Karpas-422 (cell line): ENCODE measurements around the gene PTPRCAP. TPM values are rescaled to one million over a fixed set of nuclear protein-coding genes. Genes with fewer than 3 reads are reported as not detected.

Experiments
- DNase-seq: peaks from one replicate; pipeline ENCODE4 v3.0.0-alpha.2; 2015
- H2AFZ ChIP-seq: fragments of 200-600 bp; sonication (generic); 2 replicates; pipeline ENCODE4 v1.6.1; 2014; ENCODE audit warnings: antibody characterized with exemption, low read length, mixed read lengths
- H3K27ac ChIP-seq: fragments of 200-600 bp; sonication (generic); 2 replicates; pipeline ENCODE4 v1.5.1; 2014; ENCODE audit warnings: mild to moderate bottlenecking, low read length, moderate library complexity
- H3K27me3 ChIP-seq: fragments of 200-600 bp; sonication (generic); 2 replicates; pipeline ENCODE4 v1.6.1; 2014; ENCODE audit warnings: low read length, mixed read lengths
- H3K36me3 ChIP-seq: fragments of 200-600 bp; sonication (generic); 2 replicates; pipeline ENCODE4 v1.6.1; 2014; ENCODE audit warnings: low read length, mixed read lengths; ENCODE audit not compliant: insufficient read depth
- H3K4me1 ChIP-seq: fragments of 200-600 bp; sonication (generic); 2 replicates; pipeline ENCODE4 v1.6.1; 2014; ENCODE audit warnings: mild to moderate bottlenecking, low read length, mixed read lengths
- H3K4me2 ChIP-seq: fragments of 200-600 bp; sonication (generic); 2 replicates; pipeline ENCODE4 v1.6.1; 2014; ENCODE audit warnings: low read length, low read depth, mild to moderate bottlenecking; ENCODE audit not compliant: poor library complexity, severe bottlenecking
- H3K4me3 ChIP-seq: fragments of 200-600 bp; sonication (generic); 2 replicates; pipeline ENCODE4 v1.5.1; 2014; ENCODE audit warnings: mild to moderate bottlenecking, antibody characterized with exemption, low read length, mixed read lengths
- H3K79me2 ChIP-seq: fragments of 200-600 bp; sonication (generic); 2 replicates; pipeline ENCODE4 v1.6.1; 2014; ENCODE audit warnings: mild to moderate bottlenecking, low read length, mixed read lengths
- H3K9ac ChIP-seq: fragments of 200-600 bp; sonication (generic); 2 replicates; pipeline ENCODE4 v1.6.0; 2014; ENCODE audit warnings: low read length
- H3K9me2 ChIP-seq: fragments of 200-600 bp; sonication (generic), shearing (Covaris generic); replicated peaks from 2 replicates; pipeline ENCODE4 v1.6.0; 2014; ENCODE audit warnings: mild to moderate bottlenecking, low read length, moderate library complexity; ENCODE audit not compliant: insufficient read depth
- H3K9me3 ChIP-seq: fragments of 300-700, 200-600 bp; sonication (generic); 2 replicates; pipeline ENCODE4 v1.6.1; 2014; ENCODE audit warnings: low read length, mixed read lengths
- H4K20me1 ChIP-seq: fragments of 200-600 bp; sonication (generic); 2 replicates; pipeline ENCODE4 v1.6.1; 2014; ENCODE audit warnings: mild to moderate bottlenecking, antibody characterized with exemption, low read length, low read depth; ENCODE audit not compliant: insufficient read depth
- total RNA-seq: library from RNA; depleted of rRNA; stranded (reverse); fragments of >200 nt; shearing (Covaris generic); gene quantifications from 2 replicates; pipeline ENCODE4 v1.2.3, GENCODE V29; 2014; ENCODE audit warnings: low replicate concordance

The PTPRCAP gene
- total RNA-seq, 1 experiment from 2014 or later, result 161 TPM

DNA sequence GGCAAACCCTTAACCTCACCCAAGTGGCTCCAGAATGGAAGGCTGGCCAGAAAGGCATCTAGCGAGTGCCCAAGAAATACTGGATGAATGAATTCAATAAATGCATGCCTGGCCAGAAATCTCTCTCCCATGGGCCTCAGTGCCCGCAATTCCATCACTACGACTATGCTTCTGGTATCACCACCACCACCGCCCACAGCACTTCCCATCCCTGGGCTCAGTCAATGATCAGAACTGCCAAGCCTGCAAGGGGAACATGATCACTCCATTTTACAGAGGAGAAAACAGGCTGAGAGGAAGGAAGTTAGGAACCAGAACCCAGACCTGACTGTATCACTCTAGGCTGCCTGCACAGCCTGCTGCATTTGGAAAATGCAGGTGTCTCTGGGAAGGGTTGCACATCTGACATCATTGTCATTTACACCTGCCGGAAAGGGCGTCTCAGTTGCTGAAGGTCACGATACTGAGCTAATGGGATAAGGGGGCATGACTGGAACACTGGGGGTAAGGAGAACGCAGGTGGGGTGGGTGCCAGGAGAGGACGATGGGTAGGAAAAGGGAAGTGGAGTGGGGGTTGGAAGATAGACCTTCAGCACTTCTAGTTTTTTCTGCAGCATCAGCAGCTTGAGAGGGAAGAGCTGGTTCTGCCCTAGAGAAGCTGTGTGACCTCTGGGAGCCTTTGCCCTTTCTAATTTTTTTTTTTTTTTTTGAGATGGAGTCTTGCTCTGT lies 11.8 kb upstream of the PTPRCAP start:
- Histone ChIP-seq H3K27me3 (no peaks in the 10 kb centered on the region), H3K4me1 (peaks cover 25% of the 10 kb centered on the region), H3K27ac (no peak overlapping the region), H3K9me2 (no peaks in the 10 kb centered on the region), H3K9me3 (no peaks in the 10 kb centered on the region), H2AFZ (no peak overlapping the region), H3K4me2 (no peak overlapping the region), H3K79me2 (no peaks in the 10 kb centered on the region), H3K36me3 (no peaks in the 10 kb centered on the region), H4K20me1 (no peaks in the 10 kb centered on the region), H3K9ac (no peak overlapping the region), H3K4me3 (no peak overlapping the region)
- no peak for DNase-seq

DNA sequence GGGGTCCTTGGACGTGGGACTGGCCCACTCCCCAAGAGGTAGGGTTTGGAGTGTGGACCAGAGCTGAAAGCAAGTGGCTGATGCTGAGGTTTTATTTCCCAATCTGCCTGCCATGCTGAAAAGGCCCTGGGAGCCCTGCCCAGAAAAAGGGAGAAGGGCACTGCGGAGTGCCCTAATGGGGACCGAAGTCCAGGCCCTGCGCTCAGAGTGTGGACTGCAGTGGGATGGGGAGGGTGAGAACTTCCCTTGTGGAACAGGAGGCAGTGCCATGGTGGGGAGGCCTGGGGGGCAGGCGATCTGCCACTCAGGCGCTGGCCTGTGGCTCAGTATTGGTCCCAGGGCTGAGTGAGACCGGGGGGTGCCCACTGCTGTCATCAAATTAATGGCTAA lies 10.7 kb upstream of the PTPRCAP start:
- no peak overlapping the region for H3K4me2 ChIP-seq
- H3K9ac ChIP-seq, result no peak overlapping the region
- peaks cover 33% of the 10 kb centered on the region for H3K4me1 ChIP-seq
- H3K4me3 ChIP-seq, result no peak overlapping the region
- DNase-seq, result no peak
- no peaks in the 10 kb centered on the region for H3K79me2 ChIP-seq
- no peak overlapping the region for H3K27ac ChIP-seq
- no peaks in the 10 kb centered on the region for H3K36me3 ChIP-seq
- no peaks in the 10 kb centered on the region for H4K20me1 ChIP-seq
- H3K27me3 ChIP-seq, result no peaks in the 10 kb centered on the region
- no peaks in the 10 kb centered on the region for H3K9me3 ChIP-seq
- H3K9me2 ChIP-seq, result no peaks in the 10 kb centered on the region
- H2AFZ ChIP-seq, result no peak overlapping the region

DNA sequence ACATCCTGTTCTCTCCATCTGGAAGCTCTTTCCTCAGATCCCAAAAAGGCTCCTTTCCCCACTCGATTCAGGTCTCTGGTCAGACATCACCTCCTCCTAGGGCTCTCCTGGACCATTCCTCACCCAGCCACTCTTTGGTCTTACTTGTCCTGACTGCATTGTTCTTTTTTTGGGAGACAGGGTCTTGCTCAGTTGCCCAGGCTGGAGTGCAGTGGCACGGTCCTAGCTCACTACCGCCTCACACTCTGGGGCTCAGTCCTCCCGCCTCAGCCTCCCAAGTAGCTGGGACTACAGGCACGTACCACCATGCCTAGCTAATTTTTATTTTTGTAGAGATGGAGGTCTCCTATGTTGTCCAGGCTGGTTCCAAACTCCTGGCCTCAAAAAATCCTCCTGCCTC lies 8.0 kb upstream of the PTPRCAP start:
- Histone ChIP-seq H3K4me3 (no peak overlapping the region; the same call in 1 of the 2 replicates), H3K36me3 (no peaks in the 10 kb centered on the region), H3K4me2 (peak overlapping the region; percentile 96), H2AFZ (no peak overlapping the region), H3K79me2 (no peaks in the 10 kb centered on the region), H4K20me1 (no peaks in the 10 kb centered on the region), H3K4me1 (peaks cover 41% of the 10 kb centered on the region), H3K27ac (no peak overlapping the region), H3K9me3 (no peaks in the 10 kb centered on the region), H3K9ac (no peak overlapping the region), H3K27me3 (no peaks in the 10 kb centered on the region), H3K9me2 (no peaks in the 10 kb centered on the region)
- peak; percentile 36 for DNase-seq

DNA sequence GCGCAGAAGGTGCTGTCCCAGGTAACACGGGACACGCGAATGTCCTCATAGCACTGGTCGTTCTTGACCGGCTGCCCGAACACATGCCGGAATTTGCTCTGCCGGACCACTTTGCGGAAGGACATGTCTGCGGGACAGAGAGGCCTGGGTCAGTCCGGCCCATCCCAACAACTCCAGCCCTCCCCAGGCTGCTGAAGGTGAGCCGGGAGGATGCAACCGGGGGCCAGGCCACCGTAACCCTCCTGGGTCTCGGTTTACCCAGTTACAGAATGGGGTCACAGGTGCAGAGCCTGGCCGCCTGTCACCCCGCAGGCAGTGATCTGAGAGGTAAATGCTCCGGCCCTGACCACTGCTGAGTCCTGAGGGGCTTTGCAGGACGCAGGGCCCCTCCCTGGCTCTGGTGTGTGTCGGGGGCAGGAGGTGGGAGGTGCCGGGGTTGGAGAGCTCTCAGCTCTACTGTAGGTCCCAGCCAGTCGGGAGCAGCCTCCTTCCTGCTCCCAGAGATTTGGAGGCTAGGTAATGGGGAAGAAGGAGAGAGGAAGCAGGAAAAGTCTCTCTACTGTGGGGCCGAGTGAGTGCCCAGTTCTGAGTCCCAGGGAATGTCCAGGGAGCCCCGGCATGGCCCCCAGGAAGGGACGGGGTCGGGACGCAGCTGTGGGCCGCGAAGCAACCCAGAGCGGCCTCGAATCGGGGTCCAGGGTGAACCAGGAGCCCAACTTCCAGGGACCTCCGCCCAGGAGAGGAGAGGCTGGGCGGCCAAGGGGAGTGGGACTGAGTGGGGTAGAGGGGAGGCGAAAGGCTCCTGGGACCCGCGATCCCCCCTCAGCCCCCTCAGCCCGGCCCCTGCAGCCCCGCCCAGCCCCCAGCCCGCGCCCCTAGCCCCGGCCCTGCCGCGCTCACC lies 5.3 kb upstream of the PTPRCAP start:
- no peaks in the 10 kb centered on the region for H3K9me3 ChIP-seq
- peak overlapping the region; percentile 75 for H3K9ac ChIP-seq
- no peaks in the 10 kb centered on the region for H3K9me2 ChIP-seq
- DNase-seq, result peak; percentile 64
- peak overlapping the region; percentile 96 for H3K4me2 ChIP-seq
- peaks cover 10% of the 10 kb centered on the region; the same call in 1 of the 2 replicates for H3K79me2 ChIP-seq
- peak overlapping the region; percentile 71 for H3K4me3 ChIP-seq
- H2AFZ ChIP-seq, result no peak overlapping the region
- peaks cover 60% of the 10 kb centered on the region for H3K4me1 ChIP-seq
- peak overlapping the region; percentile 92 for H3K27ac ChIP-seq
- no peaks in the 10 kb centered on the region for H4K20me1 ChIP-seq
- no peaks in the 10 kb centered on the region for H3K27me3 ChIP-seq
- H3K36me3 ChIP-seq, result no peaks in the 10 kb centered on the region

DNA sequence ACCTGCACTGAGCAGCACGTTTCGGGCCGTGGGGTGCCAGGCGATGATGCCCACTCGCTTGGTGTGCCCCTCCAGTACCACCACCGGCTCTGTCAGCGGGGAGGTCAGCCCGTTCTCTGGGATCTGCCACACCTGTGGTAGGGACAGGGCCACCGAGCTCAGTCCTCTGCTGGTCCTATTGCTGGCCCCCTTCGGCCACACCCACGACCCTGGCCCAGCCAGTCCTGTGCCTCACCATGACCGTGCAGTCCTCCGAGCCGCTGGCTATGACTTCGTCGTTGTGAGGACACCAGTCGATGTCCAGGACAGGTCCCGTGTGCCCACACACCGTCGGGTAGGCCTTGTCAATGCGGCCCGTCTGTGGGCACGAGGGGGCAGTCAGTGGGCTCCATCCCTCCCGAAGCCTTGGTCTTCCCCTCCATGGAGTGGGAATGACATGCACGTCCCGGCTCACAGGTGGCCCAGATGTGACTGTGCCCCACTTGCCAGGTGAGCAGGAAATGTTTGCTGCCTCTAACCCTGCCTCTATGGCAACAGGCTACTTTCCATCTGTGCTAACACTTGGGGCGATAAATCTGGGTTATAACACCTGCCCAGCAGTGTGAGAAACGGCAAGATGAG lies 4.4 kb upstream of the PTPRCAP start:
- H3K4me3 ChIP-seq, result no peak overlapping the region

DNA sequence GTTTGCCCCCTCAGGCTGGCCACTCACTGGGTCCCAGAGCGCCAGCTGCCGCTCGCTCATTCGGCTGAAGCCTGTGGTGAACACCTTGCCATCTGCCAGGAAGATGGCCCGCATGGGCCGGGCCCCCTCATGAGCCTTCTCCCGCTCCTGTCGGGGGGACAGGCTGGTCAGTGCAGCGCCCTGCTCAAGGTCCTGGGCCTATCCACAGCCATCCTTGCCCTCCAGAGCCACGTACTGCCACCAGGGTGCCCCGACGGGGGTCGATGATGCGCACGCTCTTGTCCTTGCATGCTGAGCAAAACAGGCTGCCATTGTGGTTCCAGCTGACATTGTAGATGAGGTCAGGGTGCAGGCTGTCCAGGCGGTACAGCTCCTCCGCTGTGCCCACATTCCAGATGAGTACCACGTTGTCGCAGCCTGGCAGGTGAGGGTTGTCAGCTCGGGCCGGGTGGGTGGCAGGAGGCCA lies 3.6 kb upstream of the PTPRCAP start:
- Histone ChIP-seq H3K9me3 (no peaks in the 10 kb centered on the region), H3K4me1 (peaks cover 63% of the 10 kb centered on the region), H4K20me1 (no peaks in the 10 kb centered on the region; the same call in 1 of the 2 replicates), H3K9me2 (no peaks in the 10 kb centered on the region), H3K9ac (peak overlapping the region; percentile 21; the same call in 1 of the 2 replicates), H3K4me3 (no peak overlapping the region), H3K79me2 (peaks cover 20% of the 10 kb centered on the region), H3K27ac (peak overlapping the region; percentile 56; the same call in 1 of the 2 replicates), H2AFZ (no peak overlapping the region), H3K36me3 (no peaks in the 10 kb centered on the region), H3K27me3 (no peaks in the 10 kb centered on the region), H3K4me2 (no peak overlapping the region)
- DNase-seq, result peak; percentile 49

More for the DNA sequence above, 4.4 kb upstream of the PTPRCAP start:
- Histone ChIP-seq H3K79me2 (peaks cover 16% of the 10 kb centered on the region; the same call in 1 of the 2 replicates), H3K9ac (no peak overlapping the region), H3K4me1 (peaks cover 62% of the 10 kb centered on the region), H3K27me3 (no peaks in the 10 kb centered on the region), H3K4me2 (no peak overlapping the region), H3K27ac (peak overlapping the region; percentile 92; the same call in 1 of the 2 replicates), H3K9me2 (no peaks in the 10 kb centered on the region), H3K36me3 (no peaks in the 10 kb centered on the region), H2AFZ (no peak overlapping the region), H4K20me1 (no peaks in the 10 kb centered on the region), H3K9me3 (no peaks in the 10 kb centered on the region)
- peak; percentile 73 for DNase-seq

DNA sequence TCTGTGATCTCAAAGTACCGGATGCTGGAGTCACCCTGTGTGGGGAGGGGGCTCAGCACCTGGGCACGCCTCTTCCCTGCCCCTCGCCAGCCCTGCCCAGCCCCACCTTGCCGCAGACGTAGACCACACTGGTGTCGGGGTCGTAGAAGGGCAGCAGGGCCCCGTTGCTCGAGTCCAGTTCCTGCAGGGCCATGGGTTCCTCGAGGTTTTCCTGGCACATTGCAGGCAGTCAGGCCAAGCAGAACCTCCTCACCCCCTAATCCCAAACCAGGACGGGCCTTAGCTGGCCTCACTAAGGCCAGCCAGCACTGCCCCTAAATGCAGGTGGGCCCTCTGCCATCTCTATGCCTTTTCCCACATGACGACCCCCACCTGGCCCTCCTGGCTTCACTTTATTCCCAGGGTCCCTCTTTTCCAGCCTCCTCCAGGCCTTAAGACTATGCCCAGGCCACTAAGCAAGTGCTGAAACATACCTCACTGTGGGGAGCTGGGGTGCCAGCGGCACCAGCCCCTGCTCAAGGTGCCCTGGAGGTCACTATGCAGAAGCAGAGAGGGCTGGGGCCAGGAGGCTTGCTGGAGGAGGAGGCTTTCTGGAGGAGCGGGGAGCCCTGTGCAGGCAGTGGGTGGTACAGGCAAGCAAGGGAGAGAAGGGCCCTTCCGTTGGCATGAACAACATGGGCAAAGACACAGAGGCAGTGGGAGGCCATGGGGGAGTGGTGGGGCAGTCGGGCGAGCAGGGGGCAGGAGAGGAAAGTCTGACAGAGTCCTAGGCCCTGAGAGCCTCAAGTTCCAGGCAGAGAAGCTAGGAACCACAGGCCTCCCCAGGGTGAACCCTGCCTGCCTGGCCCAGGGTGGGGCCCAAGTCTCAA lies 3.0 kb upstream of the PTPRCAP start:
- no peaks in the 10 kb centered on the region for H3K27me3 ChIP-seq
- H3K79me2 ChIP-seq, result peaks cover 24% of the 10 kb centered on the region
- no peak overlapping the region for H2AFZ ChIP-seq
- no peaks in the 10 kb centered on the region for H3K9me3 ChIP-seq
- H3K4me1 ChIP-seq, result peaks cover 67% of the 10 kb centered on the region
- peak overlapping the region; percentile 56 for H3K27ac ChIP-seq
- H4K20me1 ChIP-seq, result peaks cover 7% of the 10 kb centered on the region; the same call in 1 of the 2 replicates
- DNase-seq, result peak; percentile 58
- no peaks in the 10 kb centered on the region for H3K9me2 ChIP-seq
- no peaks in the 10 kb centered on the region for H3K36me3 ChIP-seq
- H3K4me2 ChIP-seq, result no peak overlapping the region
- H3K4me3 ChIP-seq, result no peak overlapping the region
- peak overlapping the region; percentile 21; the same call in 1 of the 2 replicates for H3K9ac ChIP-seq
